CD4-positive, alpha-beta T cell (primary cell): ENCODE results near the gene CYP26B1. TPM values are rescaled to one million over a fixed set of nuclear protein-coding genes. Genes with fewer than 3 reads are reported as not detected.

Source experiments
- ATAC-seq: fragments of 200-7000 bp; cut with Tn5 transposase; one replicate; pipeline ENCODE4 v1.10.0; 2022; ENCODE audit warnings: mild to moderate bottlenecking; ENCODE audit not compliant: poor library complexity
- CTCF ChIA-PET: fragments of 350-600 bp; sonication (Branson Sonifier 250); formaldehyde crosslinking; loops from one replicate; lab custom pipeline; 2021; ENCODE audit warnings: antibody characterized with exemption, inconsistent platforms; lab: Charles Lee
- POLR2A ChIA-PET: fragments of 350-600 bp; sonication (Branson Sonifier 250); formaldehyde crosslinking; loops from one replicate; lab custom pipeline; 2021; ENCODE audit warnings: antibody characterized with exemption, inconsistent platforms; lab: Charles Lee
- DNase-seq, 14 experiments: peaks; one replicate each; pipeline ENCODE4 v3.0.0-alpha.2; 2013 to 2020; ENCODE audit warnings: mixed read lengths in 2 of 14
- H3K27ac ChIP-seq, 2 donors: one replicate each; pipeline versions ENCODE4 v1.5.1 to v1.7.0; 2013; ENCODE audit warnings: low read length in 2 of 2, low read depth in 1 of 2, mild to moderate bottlenecking in 1 of 2
- H3K27me3 ChIP-seq, 2 experiments: 1 replicate in 1 of 2; 2 replicates in 1 of 2; pipeline versions ENCODE4 v1.6.1 to v1.7.0; 2013; ENCODE audit warnings: low read length in 2 of 2, control low read depth in 1 of 2, mild to moderate bottlenecking in 1 of 2, moderate library complexity in 1 of 2; ENCODE audit not compliant: insufficient read depth in 2 of 2, control insufficient read depth in 1 of 2
- H3K36me3 ChIP-seq: one replicate; pipeline ENCODE4 v1.6.1; 2013; ENCODE audit warnings: low read length, control low read depth; ENCODE audit not compliant: insufficient read depth
- H3K4me1 ChIP-seq: one replicate; pipeline ENCODE4 v1.6.1; 2013; ENCODE audit warnings: low read length, control low read depth; ENCODE audit not compliant: insufficient read depth
- H3K4me3 ChIP-seq: one replicate; pipeline ENCODE4 v1.5.1; 2013; ENCODE audit warnings: mild to moderate bottlenecking, low read length, moderate library complexity
- H3K9me3 ChIP-seq, 2 experiments: 1 replicate in 1 of 2; 2 replicates in 1 of 2; pipeline versions ENCODE4 v1.6.1 to v1.7.0; 2013; ENCODE audit warnings: low read length in 2 of 2, mild to moderate bottlenecking in 2 of 2, control low read depth in 1 of 2, moderate library complexity in 1 of 2; ENCODE audit not compliant: control insufficient read depth in 1 of 2, insufficient read depth in 1 of 2
- H3K27ac Mint-ChIP-seq: one replicate; pipeline ENCODE4 v1.8.0; 2020; ENCODE audit warnings: mixed read lengths
- H3K27me3 Mint-ChIP-seq: one replicate; pipeline ENCODE4 v1.8.0; 2021; ENCODE audit warnings: mixed read lengths
- H3K36me3 Mint-ChIP-seq: one replicate; pipeline ENCODE4 v1.8.0; 2021; ENCODE audit warnings: low read depth, mixed read lengths
- H3K4me1 Mint-ChIP-seq: one replicate; pipeline ENCODE4 v1.8.0; 2021; ENCODE audit warnings: low read depth, mixed read lengths
- H3K4me3 Mint-ChIP-seq: one replicate; pipeline ENCODE4 v1.8.0; 2020; ENCODE audit warnings: mild to moderate bottlenecking, mixed read lengths
- H3K9me3 Mint-ChIP-seq: one replicate; pipeline ENCODE4 v1.8.0; 2020; ENCODE audit warnings: mixed read lengths
- CTCF ChIP-seq: fragments of 200-600 bp; IDR thresholded peaks from one replicate; pipeline ENCODE4 v1.8.0; 2022; ENCODE audit warnings: antibody characterized with exemption, mild to moderate bottlenecking
- intact Hi-C, 2 experiments: fragments of 100-400 bp; cut with DNase I in 1 of 2; cut with micrococcal nuclease in 1 of 2; formaldehyde crosslinking; loops; one replicate each; pipeline versions ENCODE4 v1.15.1 to v1.9.0; 2023 to 2025; cut with DNase I, micrococcal nuclease
- total RNA-seq, 174 experiments: library from RNA in 2 of 174; stranded (reverse) in 2 of 174; gene quantifications; one replicate each; pipeline ENCODE4 v1.2.3 and lab custom pipeline; 2021 to 2026

The CYP26B1 gene
- total RNA-seq, 2 experiments from 2014 or later = 0.05 TPM; not detected in 1

GRCh38 chr2:72128059-72128842 lies 19.4 kb downstream of the CYP26B1 start:
- ChIA-PET CTCF (no interaction called here), POLR2A (no interaction called here)
- ATAC-seq (no peak), DNase-seq (no peak)
- no peak overlapping the region for H3K27ac ChIP-seq
- H3K36me3 Mint-ChIP-seq = no peaks in the 10 kb centered on the region
- H3K27ac Mint-ChIP-seq = no peak overlapping the region
- peaks cover 28% of the 10 kb centered on the region for H3K27me3 Mint-ChIP-seq
- TF ChIP-seq CTCF = no peak
- no peak overlapping the region for H3K4me3 ChIP-seq
- H3K36me3 ChIP-seq = no peaks in the 10 kb centered on the region
- H3K4me1 ChIP-seq = no peaks in the 10 kb centered on the region
- H3K9me3 Mint-ChIP-seq = no peaks in the 10 kb centered on the region
- H3K9me3 ChIP-seq = peaks cover 0 to 24% of the 10 kb centered on the region in 2 experiments
- no peak overlapping the region for H3K4me3 Mint-ChIP-seq
- no peaks in the 10 kb centered on the region for H3K27me3 ChIP-seq
- no peaks in the 10 kb centered on the region for H3K4me1 Mint-ChIP-seq
- intact Hi-C loops = no loop called here

GRCh38 chr2:72127401-72128058 lies 20.1 kb downstream of the CYP26B1 start:
- H3K27me3 ChIP-seq = peaks cover 0 to 3% of the 10 kb centered on the region in 2 experiments
- H3K4me3 ChIP-seq = no peak overlapping the region
- no peaks in the 10 kb centered on the region for H3K4me1 ChIP-seq
- ATAC-seq (no peak), DNase-seq (peak in 1 of 14 experiments; percentile 24)
- no peaks in the 10 kb centered on the region for H3K9me3 Mint-ChIP-seq
- intact Hi-C loops = no loop called here
- no peak overlapping the region for H3K27ac ChIP-seq
- H3K27ac Mint-ChIP-seq = no peak overlapping the region
- peaks cover 0 to 19% of the 10 kb centered on the region in 2 experiments for H3K9me3 ChIP-seq
- H3K4me1 Mint-ChIP-seq = no peaks in the 10 kb centered on the region
- no peaks in the 10 kb centered on the region for H3K36me3 ChIP-seq
- CTCF ChIA-PET = no interaction called here
- POLR2A ChIA-PET = no interaction called here
- H3K27me3 Mint-ChIP-seq = peaks cover 28% of the 10 kb centered on the region
- no peak overlapping the region for H3K4me3 Mint-ChIP-seq
- H3K36me3 Mint-ChIP-seq = no peaks in the 10 kb centered on the region
- no peak for TF ChIP-seq CTCF

- Mint-ChIP-seq H3K4me3 (no peak overlapping the region), H3K36me3 (no peaks in the 10 kb centered on the region), H3K27me3 (peaks cover 33% of the 10 kb centered on the region), H3K27ac (no peak overlapping the region), H3K4me1 (no peaks in the 10 kb centered on the region), H3K9me3 (no peaks in the 10 kb centered on the region)
- no peak for TF ChIP-seq CTCF
- intact Hi-C loops = no loop called here
- Histone ChIP-seq H3K27ac (no peak overlapping the region), H3K4me3 (no peak overlapping the region), H3K4me1 (no peaks in the 10 kb centered on the region), H3K9me3 (peaks cover 0 to 16% of the 10 kb centered on the region in 2 experiments), H3K27me3 (peaks cover 0 to 6% of the 10 kb centered on the region in 2 experiments), H3K36me3 (no peaks in the 10 kb centered on the region)
- DNase-seq (no peak), ATAC-seq (no peak)
- POLR2A ChIA-PET = no interaction called here
- CTCF ChIA-PET = no interaction called here
Observed at GRCh38 chr2:72126186-72127100, 21.2 kb downstream of the CYP26B1 start.
